A673 (cell line): Measurements from ENCODE around the gene MN1.

ENCODE experiments used
- EZH2 ChIP-seq: fragments of 200-600 bp; sonication (generic); IDR thresholded peaks from 2 replicates; pipeline ENCODE4 v1.6.1; 2017; ENCODE audit warnings: borderline replicate concordance, low read depth, mild to moderate bottlenecking, mixed read lengths, antibody characterized with exemption, low read length; ENCODE audit not compliant: poor library complexity, severe bottlenecking
- TF ChIP-seq, protein P1 (sequence below): fragments of 300-800, 200-600 bp; sonication (generic); conservative IDR thresholded peaks from 2 replicates; pipeline ENCODE4 v1.5.1; 2017; ENCODE audit warnings: low read depth, mild to moderate bottlenecking, antibody characterized with exemption, low read length, moderate library complexity, mixed read lengths

DNA sequence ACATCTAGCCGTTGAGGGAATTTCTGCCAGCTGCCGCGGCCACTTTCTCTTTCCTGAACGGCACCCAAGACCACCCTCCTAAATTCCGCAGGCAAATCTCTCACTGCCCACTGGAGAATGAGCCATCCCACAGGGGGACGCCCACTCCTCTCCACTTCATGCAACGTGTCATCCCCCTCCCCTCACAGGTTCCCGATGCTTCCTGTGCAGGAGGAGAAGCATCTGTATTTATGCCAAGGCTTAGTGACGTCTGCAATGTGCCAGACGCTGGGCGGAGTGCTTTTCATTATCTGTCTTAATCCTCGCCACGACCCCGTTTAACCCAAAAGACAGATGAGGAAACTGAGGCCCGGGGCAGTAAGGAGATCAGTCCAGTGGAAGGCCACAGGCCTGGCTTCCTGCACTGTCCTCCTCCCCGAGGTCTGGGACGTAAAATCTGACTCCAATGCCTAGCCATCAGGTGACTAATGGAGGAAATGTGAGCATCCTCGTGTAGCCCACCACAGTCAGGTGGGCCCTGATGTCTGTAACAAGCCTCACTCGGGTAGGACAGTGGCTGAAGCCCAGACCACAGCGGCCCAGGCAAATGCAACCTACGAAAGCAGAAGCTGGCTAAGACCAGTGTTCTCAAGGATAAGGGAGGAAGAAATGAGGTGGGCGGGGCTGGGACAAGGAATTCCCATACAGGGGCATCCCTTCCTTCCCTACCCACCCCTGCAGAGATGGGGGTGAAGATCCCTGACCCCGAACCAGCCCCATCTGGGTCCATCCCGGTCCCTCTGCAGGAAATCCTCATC lies 23.1 kb downstream of the MN1 start:
- TF ChIP-seq, protein P1, sequence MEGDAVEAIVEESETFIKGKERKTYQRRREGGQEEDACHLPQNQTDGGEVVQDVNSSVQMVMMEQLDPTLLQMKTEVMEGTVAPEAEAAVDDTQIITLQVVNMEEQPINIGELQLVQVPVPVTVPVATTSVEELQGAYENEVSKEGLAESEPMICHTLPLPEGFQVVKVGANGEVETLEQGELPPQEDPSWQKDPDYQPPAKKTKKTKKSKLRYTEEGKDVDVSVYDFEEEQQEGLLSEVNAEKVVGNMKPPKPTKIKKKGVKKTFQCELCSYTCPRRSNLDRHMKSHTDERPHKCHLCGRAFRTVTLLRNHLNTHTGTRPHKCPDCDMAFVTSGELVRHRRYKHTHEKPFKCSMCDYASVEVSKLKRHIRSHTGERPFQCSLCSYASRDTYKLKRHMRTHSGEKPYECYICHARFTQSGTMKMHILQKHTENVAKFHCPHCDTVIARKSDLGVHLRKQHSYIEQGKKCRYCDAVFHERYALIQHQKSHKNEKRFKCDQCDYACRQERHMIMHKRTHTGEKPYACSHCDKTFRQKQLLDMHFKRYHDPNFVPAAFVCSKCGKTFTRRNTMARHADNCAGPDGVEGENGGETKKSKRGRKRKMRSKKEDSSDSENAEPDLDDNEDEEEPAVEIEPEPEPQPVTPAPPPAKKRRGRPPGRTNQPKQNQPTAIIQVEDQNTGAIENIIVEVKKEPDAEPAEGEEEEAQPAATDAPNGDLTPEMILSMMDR, result no peak
- TF ChIP-seq EZH2, result no peak
